ENCODE results near the gene CXCR5.
A peak's percentile ranks its signal among the peaks of the same experiment; 100 is the strongest.

Gene CXCR5

GRCh38 chr11:118876286-118876685 lies 7.4 kb upstream of the CXCR5 start:
- DNase-seq (ENCODE audit: low read depth, low spot score), result no peak

- DNase-seq (ENCODE audit: low read depth, low spot score), result no peak
Observed at GRCh38 chr11:118877487-118878162, 6.1 kb upstream of the CXCR5 start.

DNA sequence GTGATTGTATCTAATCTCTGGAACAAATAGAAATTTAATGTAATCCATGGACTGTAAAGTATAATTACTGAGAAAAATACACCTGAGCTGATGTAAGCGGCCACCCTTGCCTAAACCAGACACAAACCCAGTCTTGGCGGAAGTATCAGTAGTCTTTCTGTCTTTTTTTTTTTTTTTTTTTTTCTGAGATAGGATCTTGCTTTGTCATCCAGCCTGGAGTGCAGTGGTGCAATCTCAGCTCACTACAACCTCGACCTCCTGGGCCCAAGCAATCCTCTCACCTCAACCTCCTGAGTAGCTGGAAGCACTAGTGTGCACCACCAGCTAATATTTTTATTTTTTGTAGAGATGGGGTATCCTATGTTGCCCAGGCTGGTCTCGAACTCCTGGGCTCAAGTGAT lies 5.5 kb upstream of the CXCR5 start:
- DNase-seq (ENCODE audit: low read depth, low spot score), result no peak

DNA sequence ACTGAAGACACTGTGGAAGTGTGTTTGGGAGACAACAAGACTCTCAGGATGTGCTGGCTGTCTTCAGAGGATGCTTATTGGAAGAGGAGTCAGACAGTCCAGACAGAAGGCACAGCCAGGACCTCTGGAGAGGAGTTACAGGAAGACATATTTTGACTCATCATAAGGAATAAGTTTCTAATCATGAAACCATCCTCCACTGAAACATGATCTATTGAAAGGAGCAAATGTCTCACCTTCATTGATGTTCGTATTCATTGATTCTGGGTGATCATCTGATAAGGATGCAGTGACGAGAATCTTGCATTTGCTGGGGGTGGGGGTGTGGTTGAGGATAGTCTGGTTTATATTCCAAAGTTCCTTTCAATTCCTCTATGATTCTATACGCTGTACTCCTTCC lies 2.5 kb upstream of the CXCR5 start:
- no peak for DNase-seq (ENCODE audit: low read depth, low spot score)

GRCh38 chr11:118882491-118882890 lies 1.2 kb upstream of the CXCR5 start:
- no peak for DNase-seq (ENCODE audit: low read depth, low spot score)

- no peak for DNase-seq (ENCODE audit: low read depth, low spot score)
Observed at GRCh38 chr11:118883004-118883367, 706 bp upstream of the CXCR5 start.

DNA sequence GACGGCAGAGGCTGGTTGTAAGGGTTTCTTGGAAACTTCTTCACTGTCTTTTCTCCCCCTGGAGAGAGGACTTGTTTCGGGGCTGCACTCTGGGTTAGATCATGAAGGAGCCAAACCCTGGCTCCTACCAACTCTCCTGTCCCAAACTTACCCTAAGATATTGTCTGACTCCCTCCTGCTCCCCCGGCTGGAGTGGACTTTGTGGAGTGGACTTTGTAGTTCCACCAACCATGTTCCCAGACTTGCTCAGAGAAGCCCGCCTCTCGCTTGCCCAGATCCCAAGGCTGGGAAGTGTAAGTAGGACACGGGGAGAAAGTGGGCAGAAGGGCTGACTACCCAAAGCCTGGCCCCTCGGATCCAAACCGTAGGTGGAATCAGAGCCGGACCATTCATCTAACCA lies 1.2 kb downstream of the CXCR5 start:
- no peak for DNase-seq (ENCODE audit: low read depth, low spot score)

- DNase-seq (ENCODE audit: low read depth, low spot score), result no peak
Observed at GRCh38 chr11:118885319-118885718, 1.6 kb downstream of the CXCR5 start.

DNA sequence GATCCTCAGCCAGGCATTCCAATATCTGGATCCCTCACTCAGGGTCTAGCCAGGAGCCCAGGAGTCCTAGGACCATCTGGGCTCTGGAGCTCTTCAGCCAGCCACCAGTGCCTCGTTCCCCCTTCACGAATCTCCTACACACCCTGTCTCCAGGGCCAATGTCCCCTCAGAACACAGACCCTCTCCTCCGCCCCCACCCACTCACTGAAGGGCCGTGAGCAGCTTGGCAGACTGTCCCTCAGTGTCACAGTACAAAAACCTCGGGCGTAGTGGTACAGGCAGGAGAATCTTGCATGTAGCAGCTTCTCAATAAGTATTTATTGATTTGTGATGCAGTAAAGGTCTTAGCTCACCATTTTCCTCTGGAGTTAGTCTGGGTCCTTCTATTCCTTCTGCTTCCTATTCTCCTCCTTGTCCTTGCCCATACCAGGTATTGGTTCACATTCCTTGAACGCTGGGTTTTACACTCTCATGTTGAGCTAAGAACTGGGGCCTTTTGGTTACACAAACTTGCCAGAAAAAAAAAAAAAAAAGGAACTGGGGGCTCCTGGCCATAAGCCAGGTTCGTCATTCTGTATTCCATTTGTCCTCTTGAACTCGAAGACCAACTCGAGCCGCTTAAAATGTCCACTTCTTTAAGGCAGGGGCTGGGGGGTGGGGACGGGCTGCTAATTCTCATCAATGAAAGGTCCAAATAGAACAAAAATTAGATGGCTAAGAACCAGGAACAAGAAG lies 2.3 kb downstream of the CXCR5 start:
- DNase-seq (ENCODE audit: low read depth, low spot score), result no peak

- DNase-seq (ENCODE audit: low read depth, low spot score), result no peak
Observed at GRCh38 chr11:118886681-118887111, 3.0 kb downstream of the CXCR5 start.

GRCh38 chr11:118887206-118887605 lies 3.5 kb downstream of the CXCR5 start:
- no peak for DNase-seq (ENCODE audit: low read depth, low spot score)

DNA sequence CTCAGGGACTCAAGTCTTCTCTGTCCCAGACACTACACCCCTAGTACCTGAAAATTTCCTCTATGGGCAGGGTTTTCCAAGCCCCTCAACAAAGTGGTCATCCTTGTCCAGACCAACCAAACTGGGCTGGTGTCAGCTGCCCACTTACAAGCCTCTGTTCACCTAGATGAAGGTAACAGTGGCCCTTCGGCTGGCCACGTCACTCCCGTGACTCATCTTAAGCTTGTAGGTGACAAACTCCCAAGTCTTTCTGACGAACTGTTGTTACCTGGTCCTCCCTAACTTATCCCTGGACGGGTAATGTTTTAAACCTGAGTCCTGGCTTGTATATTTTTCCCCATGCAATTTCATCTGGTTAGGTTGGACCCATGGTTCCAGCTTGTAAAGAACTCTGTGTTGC lies 4.7 kb downstream of the CXCR5 start:
- DNase-seq (ENCODE audit: low read depth, low spot score), result no peak

- peak; percentile 70 for DNase-seq (ENCODE audit: low read depth, low spot score)
Observed at GRCh38 chr11:118889797-118890196, 6.1 kb downstream of the CXCR5 start.

DNA sequence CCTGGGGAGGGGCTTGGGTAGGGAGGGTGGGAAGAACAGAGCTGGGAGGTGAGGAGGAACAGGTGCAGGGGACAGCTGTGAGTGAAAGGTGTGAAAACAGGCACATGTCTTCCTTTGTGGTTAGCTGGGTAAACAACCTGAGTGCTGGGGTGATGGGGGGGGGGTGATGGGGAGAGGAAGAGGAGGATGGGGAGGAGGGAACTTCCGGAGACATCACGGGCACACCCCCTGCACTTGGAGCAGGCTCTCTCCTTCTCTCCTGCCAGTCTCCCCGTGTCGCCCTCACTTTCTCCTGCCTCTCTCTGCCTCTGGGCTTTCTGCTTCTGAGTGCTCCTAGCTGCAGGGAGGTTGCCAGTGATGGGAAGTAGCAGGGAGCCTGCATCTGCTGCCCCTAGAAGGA lies 8.8 kb downstream of the CXCR5 start:
- DNase-seq (ENCODE audit: low read depth, low spot score), result no peak

DNA sequence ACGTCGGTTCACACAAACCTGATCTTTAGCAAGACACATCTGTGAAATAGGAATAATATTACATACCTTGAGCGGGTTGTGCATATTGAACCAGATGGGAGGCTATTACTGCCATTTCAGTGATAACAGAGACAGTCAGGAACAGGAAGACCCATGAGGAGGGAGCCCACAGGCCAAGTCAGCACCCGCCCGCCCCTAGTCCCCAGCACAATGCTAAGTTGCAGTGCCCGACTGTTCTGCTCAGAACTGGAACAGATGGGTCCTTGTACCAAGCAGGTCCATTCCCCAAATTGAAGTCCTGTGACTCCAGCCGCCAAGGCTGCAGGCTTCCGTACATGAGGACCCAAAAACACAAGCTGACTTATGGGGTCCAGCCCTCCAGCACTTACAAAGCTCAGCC lies 9.3 kb downstream of the CXCR5 start:
- no peak for DNase-seq (ENCODE audit: low read depth, low spot score)

DNA sequence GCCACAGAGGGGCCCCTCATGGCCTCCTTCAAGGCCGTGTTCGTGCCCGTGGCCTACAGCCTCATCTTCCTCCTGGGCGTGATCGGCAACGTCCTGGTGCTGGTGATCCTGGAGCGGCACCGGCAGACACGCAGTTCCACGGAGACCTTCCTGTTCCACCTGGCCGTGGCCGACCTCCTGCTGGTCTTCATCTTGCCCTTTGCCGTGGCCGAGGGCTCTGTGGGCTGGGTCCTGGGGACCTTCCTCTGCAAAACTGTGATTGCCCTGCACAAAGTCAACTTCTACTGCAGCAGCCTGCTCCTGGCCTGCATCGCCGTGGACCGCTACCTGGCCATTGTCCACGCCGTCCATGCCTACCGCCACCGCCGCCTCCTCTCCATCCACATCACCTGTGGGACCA lies 10.0 kb downstream of the CXCR5 start:
- no peak for DNase-seq (ENCODE audit: low read depth, low spot score)

DNA sequence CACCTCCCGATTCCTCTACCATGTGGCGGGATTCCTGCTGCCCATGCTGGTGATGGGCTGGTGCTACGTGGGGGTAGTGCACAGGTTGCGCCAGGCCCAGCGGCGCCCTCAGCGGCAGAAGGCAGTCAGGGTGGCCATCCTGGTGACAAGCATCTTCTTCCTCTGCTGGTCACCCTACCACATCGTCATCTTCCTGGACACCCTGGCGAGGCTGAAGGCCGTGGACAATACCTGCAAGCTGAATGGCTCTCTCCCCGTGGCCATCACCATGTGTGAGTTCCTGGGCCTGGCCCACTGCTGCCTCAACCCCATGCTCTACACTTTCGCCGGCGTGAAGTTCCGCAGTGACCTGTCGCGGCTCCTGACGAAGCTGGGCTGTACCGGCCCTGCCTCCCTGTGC lies 10.5 kb downstream of the CXCR5 start:
- no peak for DNase-seq (ENCODE audit: low read depth, low spot score)

DNA sequence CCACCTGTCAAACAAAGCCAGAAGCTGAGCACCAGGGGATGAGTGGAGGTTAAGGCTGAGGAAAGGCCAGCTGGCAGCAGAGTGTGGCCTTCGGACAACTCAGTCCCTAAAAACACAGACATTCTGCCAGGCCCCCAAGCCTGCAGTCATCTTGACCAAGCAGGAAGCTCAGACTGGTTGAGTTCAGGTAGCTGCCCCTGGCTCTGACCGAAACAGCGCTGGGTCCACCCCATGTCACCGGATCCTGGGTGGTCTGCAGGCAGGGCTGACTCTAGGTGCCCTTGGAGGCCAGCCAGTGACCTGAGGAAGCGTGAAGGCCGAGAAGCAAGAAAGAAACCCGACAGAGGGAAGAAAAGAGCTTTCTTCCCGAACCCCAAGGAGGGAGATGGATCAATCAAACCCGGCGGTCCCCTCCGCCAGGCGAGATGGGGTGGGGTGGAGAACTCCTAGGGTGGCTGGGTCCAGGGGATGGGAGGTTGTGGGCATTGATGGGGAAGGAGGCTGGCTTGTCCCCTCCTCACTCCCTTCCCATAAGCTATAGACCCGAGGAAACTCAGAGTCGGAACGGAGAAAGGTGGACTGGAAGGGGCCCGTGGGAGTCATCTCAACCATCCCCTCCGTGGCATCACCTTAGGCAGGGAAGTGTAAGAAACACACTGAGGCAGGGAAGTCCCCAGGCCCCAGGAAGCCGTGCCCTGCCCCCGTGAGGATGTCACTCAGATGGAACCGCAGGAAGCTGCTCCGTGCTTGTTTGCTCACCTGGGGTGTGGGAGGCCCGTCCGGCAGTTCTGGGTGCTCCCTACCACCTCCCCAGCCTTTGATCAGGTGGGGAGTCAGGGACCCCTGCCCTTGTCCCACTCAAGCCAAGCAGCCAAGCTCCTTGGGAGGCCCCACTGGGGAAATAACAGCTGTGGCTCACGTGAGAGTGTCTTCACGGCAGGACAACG lies 11.7 kb downstream of the CXCR5 start:
- no peak for DNase-seq (ENCODE audit: low read depth, low spot score)

GRCh38 chr11:118896472-118896913 lies 12.8 kb downstream of the CXCR5 start:
- DNase-seq (ENCODE audit: low read depth, low spot score), result no peak

DNA sequence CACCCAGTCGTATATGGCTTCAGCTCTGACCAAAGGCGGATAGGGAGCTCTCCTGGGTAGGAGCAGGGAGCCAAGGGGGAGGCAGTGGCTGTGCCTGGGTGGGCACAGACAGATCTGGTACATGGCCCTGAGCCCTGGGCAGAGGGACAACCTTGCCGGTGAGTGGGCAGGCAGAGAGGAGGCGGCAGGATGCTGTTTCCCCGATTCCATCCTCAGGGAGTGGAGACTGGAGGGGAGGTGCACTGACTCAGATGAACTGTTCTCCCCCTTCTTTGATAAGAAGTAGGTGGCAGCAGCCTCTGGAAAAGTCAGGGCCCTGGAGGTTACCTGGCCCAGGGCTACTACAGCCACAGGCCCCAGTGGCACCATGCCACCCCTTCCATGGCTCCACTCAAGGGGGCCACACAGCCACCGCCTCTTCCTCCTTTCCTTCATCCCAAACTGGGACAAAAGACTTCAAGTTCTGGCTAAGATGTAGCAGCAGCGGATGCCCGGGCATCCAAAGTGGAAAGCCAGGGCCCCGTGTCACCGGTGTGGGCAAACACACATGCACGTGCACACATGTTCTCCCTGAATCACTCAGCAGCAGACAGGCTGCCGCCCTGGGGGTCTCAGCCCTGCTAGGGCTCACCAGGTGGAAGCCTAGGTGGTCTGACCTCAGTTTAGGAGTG lies 13.4 kb downstream of the CXCR5 start:
- no peak for DNase-seq (ENCODE audit: low read depth, low spot score)

DNA sequence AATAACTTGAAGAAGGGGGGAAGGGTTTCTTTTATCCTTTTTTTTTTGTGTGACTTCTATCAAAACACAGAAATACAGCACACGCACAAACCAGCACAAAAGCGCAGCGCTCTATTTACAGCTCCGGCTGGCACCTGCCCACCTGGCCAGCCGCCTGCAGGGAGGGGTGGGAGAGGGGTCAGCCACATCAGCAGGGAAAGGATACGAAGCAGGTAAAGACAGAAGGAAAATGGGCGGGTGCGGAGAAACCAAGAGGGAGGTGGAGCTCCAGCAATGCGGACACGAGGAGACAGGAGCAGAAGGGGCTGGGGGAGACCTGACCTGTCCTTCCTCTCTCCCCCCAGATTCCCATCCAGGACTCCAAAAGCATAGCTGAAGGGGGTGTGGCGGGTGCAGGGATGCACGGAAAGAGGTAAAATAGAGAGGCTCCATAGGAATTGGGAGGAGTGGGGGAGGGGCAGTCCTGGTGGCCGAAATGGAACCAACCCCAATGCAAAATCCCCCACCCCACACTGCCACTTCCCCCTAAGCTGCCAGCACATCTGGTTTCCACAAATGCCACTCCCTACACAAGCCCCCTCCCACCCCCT lies 14.1 kb downstream of the CXCR5 start:
- no peak for DNase-seq (ENCODE audit: low read depth, low spot score)
